KOPT-K1 (cell line): ENCODE results near the gene MT1G.
"Not testable (repeated sequence)": the region's sequence is repeated elsewhere in the genome, so short reads cannot be mapped to it uniquely, and the experiment has no call there.

Experiments used
- H3K27ac ChIP-seq: fragments of 200-600 bp; sonication (generic); 2 replicates; pipeline ENCODE4 v1.5.1; 2016; ENCODE audit warnings: antibody characterized with exemption, mild to moderate bottlenecking, low read depth, low read length; ENCODE audit not compliant: poor library complexity, severe bottlenecking
- H3K36me3 ChIP-seq: fragments of 200-600 bp; sonication (generic); 2 replicates; pipeline ENCODE4 v1.5.1; 2017; ENCODE audit warnings: antibody characterized with exemption, mild to moderate bottlenecking, low read length, moderate library complexity; ENCODE audit not compliant: insufficient read depth
- H3K9me3 ChIP-seq: fragments of 200-600 bp; sonication (generic); 2 replicates; pipeline ENCODE4 v1.5.1; 2017; ENCODE audit warnings: antibody characterized with exemption, low read length, mild to moderate bottlenecking; ENCODE audit not compliant: insufficient read depth, poor library complexity, severe bottlenecking

The MT1G gene

DNA sequence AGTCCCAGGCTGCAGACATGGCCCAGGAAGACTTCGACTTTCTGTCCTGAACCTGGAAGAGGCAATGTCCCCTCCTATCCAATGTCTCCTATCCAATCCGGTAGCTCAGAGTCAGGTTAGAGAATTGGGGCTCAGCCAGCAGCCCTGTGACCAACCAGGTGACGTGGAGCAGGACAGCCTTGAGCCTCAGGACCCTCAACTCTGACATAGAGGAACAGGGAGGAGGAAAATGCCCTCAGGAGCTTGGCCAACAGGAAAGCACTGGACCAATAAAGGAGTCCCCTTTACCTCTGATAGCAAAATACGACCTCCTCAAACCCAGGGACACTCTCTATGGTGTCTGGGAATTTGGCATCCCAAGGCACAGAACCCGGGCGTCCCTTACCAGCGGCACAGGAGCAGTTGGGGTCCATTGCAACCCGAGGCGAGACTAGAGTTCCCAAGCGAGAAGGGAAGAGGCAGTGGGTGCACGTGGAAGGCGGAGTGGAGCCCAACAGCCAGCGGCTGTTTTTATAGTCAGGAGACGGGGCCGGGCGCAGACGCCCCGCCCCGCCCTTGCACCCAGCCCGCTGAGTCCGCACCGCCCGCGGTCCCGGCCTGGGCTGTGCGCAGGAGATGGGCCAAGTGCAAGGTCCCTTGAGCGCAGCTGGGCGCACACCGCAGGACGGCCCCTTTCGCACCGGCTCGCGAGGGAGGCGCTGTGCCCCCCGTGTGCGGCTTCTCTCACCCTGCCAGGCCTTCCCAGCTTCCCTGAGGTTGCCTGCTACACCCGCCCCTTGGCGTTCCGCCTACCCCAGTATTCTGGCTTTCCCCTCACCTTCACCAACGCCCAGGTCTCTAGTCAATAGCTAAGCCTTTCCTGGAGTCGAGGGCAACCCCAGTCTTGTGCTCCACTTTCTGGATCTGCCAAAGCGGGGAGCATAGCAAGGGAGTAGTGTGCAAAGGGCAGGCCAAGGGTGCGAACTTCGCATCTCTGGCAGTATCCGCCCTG, at the start of gene MT1G:
Gene MT1G (minus strand): TSS at position 485 of the 991 bp plus-strand sequence. CDS start 72 bp downstream, at position 413.
- Histone ChIP-seq H3K9me3 (no peaks in the 10 kb centered on the region), H3K27ac (no peak within 1 kb of the TSS), H3K36me3 (no peaks in the 10 kb centered on the region)

DNA sequence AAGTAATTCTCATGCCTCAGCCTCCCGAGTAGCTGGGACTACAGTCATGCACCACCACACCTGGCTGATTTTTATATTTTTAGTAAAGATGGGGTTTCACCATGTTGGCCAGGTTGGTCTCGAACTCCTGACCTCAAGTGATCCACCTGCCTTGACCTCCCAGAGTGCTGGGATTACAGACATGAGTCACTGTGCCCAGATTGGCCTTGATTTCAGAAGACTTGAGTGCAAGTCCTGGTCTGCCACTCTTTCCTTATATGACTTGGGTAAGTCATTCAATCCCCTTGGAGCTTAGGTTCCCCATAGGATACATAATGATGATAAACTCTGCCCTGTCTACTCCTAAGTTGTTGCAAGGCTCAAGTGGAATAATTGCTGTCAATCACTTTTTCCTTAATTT, 49.7 kb upstream of the MT1G start:
- not testable (repeated sequence) for H3K9me3 ChIP-seq, H3K36me3 ChIP-seq, H3K27ac ChIP-seq

DNA sequence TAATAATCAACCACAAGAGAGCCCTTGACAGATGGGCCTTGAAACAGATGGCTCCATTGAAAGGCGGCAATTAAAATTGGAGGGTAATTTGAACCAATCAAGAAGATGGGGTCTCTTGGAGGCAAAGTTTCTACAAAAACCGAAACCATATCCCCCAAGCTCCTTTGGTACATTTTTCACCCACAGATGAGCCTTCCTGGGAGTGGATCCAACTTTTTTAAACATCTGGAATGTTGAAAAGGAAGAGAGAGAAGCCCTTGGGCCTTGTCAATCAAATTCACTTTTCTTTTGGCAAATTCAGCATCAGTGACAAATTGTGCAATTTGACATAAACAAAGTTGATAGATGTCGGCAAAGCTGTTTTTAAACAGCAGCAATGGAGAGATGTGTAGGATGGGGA, 48.9 kb upstream of the MT1G start:
- Histone ChIP-seq H3K9me3 (no peaks in the 10 kb centered on the region), H3K27ac (no peak overlapping the region), H3K36me3 (no peaks in the 10 kb centered on the region)

DNA sequence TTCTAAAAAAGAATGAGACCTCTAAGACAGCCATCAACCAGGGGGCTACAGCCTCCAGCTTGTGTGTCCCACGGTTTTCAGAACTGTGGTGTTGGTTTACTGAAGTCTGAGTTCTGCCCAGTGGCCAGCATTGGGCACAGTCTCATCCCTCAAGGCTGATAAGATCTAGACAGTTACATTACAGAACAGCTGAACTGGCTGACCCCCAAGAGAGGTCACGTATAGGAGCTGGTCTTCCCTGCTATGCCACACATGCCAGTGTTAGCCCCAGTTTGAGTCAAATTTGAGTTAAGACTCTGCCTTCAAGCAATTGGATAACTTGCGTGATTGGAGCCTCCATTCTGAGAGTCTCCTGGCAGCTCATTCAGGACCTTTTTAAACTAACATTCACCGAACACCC, 47.3 kb upstream of the MT1G start:
- H3K27ac ChIP-seq = no peak overlapping the region
- H3K36me3 ChIP-seq = no peaks in the 10 kb centered on the region

DNA sequence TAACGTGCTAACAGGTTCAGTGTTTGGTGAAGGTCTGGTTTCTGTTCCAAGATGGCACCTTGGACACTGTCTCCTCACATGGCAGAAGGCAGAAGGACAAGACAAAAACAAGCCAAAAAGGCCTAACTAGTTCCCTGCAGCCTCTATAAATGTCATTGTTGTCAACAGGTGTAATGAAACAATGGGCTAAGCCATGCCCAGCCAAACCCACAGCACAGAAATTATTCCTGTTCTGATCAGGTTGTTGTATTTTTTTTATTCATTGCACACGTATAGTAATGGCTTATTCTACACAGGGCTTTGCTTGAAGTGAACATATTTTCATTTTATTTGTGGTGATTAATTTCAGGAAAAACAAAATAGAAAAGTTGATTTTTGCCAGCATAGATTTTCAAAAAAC, 45.9 kb upstream of the MT1G start:
- Histone ChIP-seq H3K27ac (no peak overlapping the region), H3K9me3 (no peaks in the 10 kb centered on the region), H3K36me3 (no peaks in the 10 kb centered on the region)

More for the DNA sequence above, 47.3 kb upstream of the MT1G start:
- H3K9me3 ChIP-seq = no peaks in the 10 kb centered on the region

DNA sequence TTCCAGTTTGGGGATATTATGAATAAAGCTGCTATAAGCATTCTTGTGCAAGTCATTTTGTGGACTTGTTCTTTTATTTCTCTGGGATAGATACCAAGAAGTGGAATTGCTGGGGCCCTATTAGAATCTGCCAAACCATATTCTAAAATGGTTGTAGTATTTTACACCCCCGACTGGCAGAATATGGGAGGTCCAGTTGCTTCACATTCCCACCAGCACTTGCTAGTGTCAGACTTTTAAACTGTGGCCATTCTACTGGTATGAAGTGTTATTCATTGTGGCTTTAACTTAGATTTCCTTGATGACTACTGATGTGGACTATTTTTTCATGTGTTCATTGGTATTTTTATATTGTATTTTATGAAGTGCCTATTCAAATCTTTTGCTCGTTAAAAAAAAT, 44.0 kb upstream of the MT1G start:
- no peaks in the 10 kb centered on the region for H3K9me3 ChIP-seq
- H3K27ac ChIP-seq = no peak overlapping the region
- H3K36me3 ChIP-seq = no peaks in the 10 kb centered on the region

DNA sequence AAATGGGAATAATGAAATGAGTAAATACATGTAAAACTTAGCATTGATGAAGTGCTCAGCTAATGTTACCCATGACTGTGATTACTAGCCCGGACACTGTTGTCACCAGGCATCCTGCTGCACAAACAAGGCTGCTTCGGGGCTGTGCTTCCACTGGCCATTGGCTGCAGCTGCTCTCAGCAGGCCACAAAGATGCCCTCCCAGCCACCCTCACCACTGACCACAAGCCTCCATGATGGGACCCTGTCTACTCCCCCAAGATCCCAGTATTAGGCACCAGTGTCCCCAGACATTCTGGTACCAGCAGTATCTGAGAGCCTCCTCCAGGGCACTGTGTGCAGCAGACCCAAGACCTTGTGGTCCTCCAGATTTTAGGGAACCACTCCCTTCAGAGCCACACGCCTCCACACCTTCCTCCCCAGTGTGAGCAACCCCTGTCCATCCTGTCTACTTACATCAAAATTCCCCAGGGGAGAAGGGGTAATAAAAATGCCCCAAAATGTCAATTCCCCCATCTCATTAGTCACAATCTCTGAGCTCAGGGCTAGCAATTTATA, 42.4 kb upstream of the MT1G start:
- no peaks in the 10 kb centered on the region for H3K9me3 ChIP-seq
- H3K27ac ChIP-seq = peak overlapping the region; percentile 96

DNA sequence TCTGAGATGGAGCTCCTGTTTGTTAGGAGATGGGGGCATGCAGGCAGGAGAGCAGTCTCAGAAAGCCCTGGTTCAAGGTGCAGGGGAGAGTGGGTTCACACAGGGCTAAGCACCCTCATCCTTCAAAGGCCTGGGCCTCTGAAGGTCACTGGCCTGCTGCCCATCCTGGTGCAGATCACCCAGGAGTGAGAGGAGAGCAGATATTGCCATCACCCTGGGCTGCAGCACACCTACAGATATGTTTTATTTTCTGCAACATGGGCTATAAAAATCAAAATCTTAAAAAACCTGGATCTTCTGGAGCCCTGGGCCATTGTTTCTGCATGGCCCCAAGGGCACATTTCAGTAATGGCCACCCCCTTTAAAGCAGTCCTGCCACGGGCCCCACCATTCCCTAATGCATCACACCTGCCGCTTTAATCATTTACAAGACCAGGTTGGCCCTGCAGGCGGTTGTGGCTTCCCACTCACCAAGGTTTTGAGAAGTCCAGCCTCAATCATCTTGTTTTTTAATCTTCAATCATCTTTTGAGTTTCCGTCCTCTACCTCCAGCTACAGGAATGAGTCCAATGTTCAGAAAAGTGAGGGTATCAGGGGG, 41.7 kb upstream of the MT1G start:
- Histone ChIP-seq H3K27ac (peak overlapping the region; percentile 96), H3K9me3 (no peaks in the 10 kb centered on the region), H3K36me3 (no peaks in the 10 kb centered on the region)

More for the DNA sequence above, 42.4 kb upstream of the MT1G start:
- H3K36me3 ChIP-seq = no peaks in the 10 kb centered on the region

DNA sequence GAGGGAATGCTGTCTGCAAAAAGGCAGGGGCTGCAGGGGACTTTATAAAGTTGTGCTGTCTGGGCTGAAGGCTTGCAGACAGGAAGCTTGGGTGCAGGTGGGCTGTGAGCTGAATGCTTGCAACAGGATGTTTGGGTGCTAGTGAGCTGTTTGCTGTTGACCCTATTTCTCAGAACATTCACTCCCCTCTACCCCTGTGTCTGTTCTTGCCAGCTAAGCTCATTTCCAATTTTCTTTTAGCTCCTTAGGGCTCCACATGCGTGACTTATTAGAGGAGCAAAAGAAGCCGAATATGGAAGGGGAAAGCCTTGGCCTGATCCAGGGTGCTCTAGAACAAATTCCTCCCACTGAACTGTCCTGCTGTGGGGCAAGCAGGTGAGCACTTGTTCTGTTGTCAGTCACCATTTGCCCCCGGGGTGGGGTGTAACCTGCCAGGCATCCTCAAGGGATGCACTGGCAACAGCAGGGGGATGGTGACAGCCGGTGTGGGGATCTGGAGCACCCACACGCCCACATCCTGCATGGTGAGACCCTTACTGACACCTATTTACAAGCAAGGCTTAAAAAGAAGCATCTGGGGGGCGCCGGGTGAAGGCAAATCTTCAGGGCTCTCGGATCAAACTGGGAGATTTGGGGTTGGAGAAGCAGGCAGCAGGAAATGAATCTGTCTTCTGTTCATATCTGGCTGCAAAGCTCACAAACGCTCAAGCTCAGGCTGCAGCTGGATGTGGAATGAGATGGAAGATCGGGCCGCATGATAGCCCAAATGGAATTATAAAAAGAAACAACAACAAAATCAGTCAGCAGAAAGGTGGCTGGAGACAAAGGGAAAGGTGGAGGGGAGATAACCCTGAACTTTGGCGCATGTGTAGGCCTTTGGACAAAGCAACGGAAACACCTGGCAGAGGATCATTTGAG, 40.9 kb upstream of the MT1G start:
- H3K27ac ChIP-seq = peak overlapping the region; percentile 96
- H3K36me3 ChIP-seq = no peaks in the 10 kb centered on the region
- no peaks in the 10 kb centered on the region for H3K9me3 ChIP-seq

DNA sequence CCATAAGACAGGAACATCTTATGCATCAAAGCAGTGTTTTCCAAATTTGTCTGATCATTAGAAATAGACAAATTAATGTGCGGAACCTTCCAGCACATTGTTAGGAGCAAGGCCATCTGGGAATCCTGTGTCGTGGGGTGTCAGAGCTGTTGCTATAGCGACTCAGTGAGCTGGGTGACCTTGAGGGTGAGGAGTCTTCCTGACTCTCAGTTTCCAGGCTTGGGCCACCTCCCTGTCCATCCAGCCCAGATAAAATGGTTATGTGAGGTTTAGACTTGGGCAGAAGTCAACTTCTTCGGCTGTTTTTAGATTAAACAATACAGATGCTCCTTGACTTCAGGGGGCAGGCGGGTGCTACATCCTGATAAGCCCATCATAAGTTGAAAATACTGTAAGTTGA, 35.0 kb upstream of the MT1G start:
- H3K36me3 ChIP-seq = no peaks in the 10 kb centered on the region

DNA sequence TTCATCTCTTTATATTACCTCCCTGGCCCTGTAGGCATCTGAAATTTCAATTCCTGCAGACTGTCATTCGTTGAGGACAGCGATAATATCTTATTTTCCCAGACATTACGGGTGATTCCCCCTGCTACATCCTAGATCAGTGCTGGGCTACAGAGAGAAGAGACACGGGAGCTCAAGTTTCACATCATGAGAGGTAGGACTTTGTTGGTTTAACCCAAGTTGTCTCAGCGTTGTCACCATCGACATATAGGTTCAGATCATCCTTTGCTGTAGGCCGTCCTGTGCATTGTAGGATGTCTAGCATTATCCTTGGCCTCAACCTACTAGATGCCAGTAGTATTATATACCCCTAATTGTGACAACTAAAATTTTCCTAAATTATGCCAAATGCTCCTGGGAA, 33.7 kb upstream of the MT1G start:
- no peaks in the 10 kb centered on the region for H3K36me3 ChIP-seq
- no peak overlapping the region for H3K27ac ChIP-seq
- H3K9me3 ChIP-seq = no peaks in the 10 kb centered on the region

More for the DNA sequence above, 35.0 kb upstream of the MT1G start:
- H3K27ac ChIP-seq = no peak overlapping the region
- no peaks in the 10 kb centered on the region for H3K9me3 ChIP-seq

DNA sequence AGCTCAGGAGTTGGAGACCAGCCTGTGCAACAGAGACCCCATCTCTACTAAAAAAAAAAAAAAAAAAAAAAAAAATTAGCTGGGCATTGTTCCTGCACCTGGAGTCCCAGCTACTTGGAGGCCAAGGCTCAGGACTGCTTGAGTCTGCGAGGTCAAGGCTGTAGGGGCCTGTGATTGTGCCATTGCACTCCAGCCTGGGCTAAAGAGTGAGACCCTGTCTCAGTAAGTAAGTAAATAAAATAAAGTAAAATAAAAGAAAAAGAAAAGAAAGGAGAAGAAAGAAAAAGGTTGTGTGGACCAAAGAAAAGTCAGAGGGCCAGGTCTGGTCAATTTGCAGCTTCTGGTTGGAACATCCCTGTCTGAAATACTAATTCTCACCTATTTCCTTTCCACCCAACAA, 32.8 kb upstream of the MT1G start:
- no peaks in the 10 kb centered on the region for H3K9me3 ChIP-seq
- H3K36me3 ChIP-seq = no peaks in the 10 kb centered on the region
- no peak overlapping the region for H3K27ac ChIP-seq

DNA sequence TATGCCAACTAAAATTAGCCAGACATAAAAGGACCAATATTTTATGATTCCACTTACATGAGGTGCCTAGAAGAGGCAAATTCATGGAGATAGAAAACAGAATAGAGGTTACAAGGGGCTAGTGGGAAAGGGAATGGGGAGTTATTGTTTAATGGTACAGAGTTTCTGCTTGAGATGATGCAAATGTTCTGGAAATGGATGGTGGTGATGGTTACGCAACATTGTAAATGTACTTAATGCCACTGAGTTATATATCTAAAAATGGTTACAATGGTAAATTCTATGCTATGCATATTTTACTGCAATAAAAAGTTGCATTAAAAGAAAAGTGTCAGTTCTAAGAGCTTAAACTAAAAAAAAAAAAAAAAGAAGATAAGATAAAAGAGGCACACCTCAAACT, 32.3 kb upstream of the MT1G start:
- Histone ChIP-seq H3K36me3 (no peaks in the 10 kb centered on the region), H3K27ac (no peak overlapping the region)

DNA sequence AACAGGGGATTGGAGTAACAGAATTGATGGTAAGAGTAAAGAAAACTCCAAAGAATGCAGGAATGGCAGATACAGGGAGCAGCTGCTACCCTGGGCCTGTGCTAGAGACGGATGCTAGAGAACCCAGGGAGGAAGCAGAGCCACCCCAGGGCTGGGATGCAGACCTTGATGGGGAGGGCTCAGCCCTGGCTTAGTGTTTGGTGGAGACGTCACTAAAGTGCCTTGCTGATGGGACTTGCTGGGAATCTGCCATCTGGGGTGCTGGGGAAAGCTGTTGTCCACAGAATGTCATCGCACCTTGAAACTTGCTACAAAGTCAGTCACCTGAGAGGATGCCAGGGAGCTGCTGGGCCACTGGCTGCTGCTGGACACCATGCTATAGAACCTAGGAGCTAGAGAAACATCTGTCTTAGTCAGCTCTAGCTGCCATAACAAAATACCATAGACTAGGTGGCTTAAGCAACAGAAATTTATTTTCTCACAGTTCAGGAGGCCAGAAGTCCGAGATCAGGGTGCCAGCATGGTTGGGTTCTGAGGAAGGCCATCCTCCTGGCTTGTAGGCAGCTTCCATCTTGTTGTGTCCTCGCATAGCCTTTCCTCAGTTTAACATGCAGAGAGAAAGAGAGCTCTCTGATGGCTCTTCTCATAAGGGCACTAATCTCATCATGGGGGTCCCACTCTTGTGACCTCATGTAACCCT, 29.7 kb upstream of the MT1G start:
- no peaks in the 10 kb centered on the region for H3K9me3 ChIP-seq
- H3K27ac ChIP-seq = no peak overlapping the region
- no peaks in the 10 kb centered on the region for H3K36me3 ChIP-seq

More for the DNA sequence above, 32.3 kb upstream of the MT1G start:
- no peaks in the 10 kb centered on the region for H3K9me3 ChIP-seq
